A673 (cell line): ENCODE results near the gene VARS2.

Experiments used
- CTCF ChIP-seq: fragments of 300-800, 200-600 bp; sonication (generic); conservative IDR thresholded peaks from 2 replicates; pipeline ENCODE4 v1.5.1; 2017; ENCODE audit warnings: low read depth, mild to moderate bottlenecking, antibody characterized with exemption, low read length, moderate library complexity, mixed read lengths
- EZH2 ChIP-seq: fragments of 200-600 bp; sonication (generic); IDR thresholded peaks from 2 replicates; pipeline ENCODE4 v1.6.1; 2017; ENCODE audit warnings: borderline replicate concordance, low read depth, mild to moderate bottlenecking, mixed read lengths, antibody characterized with exemption, low read length; ENCODE audit not compliant: poor library complexity, severe bottlenecking

- TF ChIP-seq CTCF (no peak), EZH2 (no peak)
Measured at GRCh38 chr6:30898750-30899360, 15.2 kb upstream of the VARS2 start.
